GM12878 (cell line): Measurements from ENCODE around the gene CLIC5. TPM values are rescaled to one million over a fixed set of nuclear protein-coding genes. Genes with fewer than 3 reads are reported as not detected.

Experiments used
- ATAC-seq: fragments of 200-7000 bp; cut with Tn5 transposase; 3 replicates; pipeline ENCODE4 v1.9.1; 2020; ENCODE audit warnings: mild to moderate bottlenecking, moderate library complexity
- BruUV-seq: library from RNA; stranded (reverse); fragments of 400-500 nt; replicated peaks from 2 replicates; lab custom pipeline; 2021; lab: Mats Ljungman, UMichigan
- CTCF ChIA-PET: fragments of 300-600 bp; sonication (Branson Sonifier 250); formaldehyde crosslinking; extraction: SDS; loops from one replicate; lab custom pipeline; 2021; ENCODE audit warnings: inconsistent platforms; lab: Yijun Ruan, JAX
- POLR2A ChIA-PET: fragments of 350-600 bp; formaldehyde crosslinking; extraction: SDS; loops from one replicate; lab custom pipeline; 2021; ENCODE audit warnings: inconsistent platforms; lab: Charles Lee
- RAD21 ChIA-PET: fragments of 300-600 bp; sonication (Branson Sonifier 250); formaldehyde crosslinking; loops from one replicate; lab custom pipeline; 2023; ENCODE audit warnings: antibody characterized with exemption; ENCODE audit not compliant: unreplicated experiment; lab: Charles Lee
- SMC1A ChIA-PET: fragments of 300-600 bp; sonication (Branson Sonifier 250); formaldehyde crosslinking; loops from one replicate; lab custom pipeline; 2023; ENCODE audit not compliant: unreplicated experiment, uncharacterized antibody; lab: Charles Lee
- DNase-seq: peaks from one replicate; pipeline ENCODE4 v3.0.0-alpha.2; 2011; ENCODE audit warnings: low read depth, low spot score
- FAIRE-seq: peaks from 3 replicates; lab custom pipeline; 2011; peaks lifted over from hg19 to GRCh38; lab: Jason Lieb, UNC
- H2AFZ ChIP-seq: 2 replicates; pipeline ENCODE4 v1.6.0; 2011; ENCODE audit warnings: low read depth, low read length, control low read depth; ENCODE audit not compliant: control insufficient read depth
- H3K27ac ChIP-seq: 2 replicates; pipeline ENCODE4 v1.5.1; 2011; ENCODE audit warnings: control low read depth; ENCODE audit not compliant: control insufficient read depth, insufficient read depth
- H3K27me3 ChIP-seq, 2 experiments: replicated peaks in 1 of 2; 2 replicates each; pipeline versions ENCODE4 v1.6.0 to v1.6.1; 2011; ENCODE audit warnings: low read length in 1 of 2; ENCODE audit not compliant: control insufficient read depth in 2 of 2, insufficient read depth in 2 of 2
- H3K36me3 ChIP-seq, 2 experiments: 2 replicates each; pipeline ENCODE4 v1.5.1; 2011; ENCODE audit warnings: low read length in 1 of 2; ENCODE audit not compliant: control insufficient read depth in 2 of 2, insufficient read depth in 2 of 2
- H3K4me1 ChIP-seq: 2 replicates; pipeline ENCODE4 v1.6.1; 2011; ENCODE audit warnings: mild to moderate bottlenecking, low read length, moderate library complexity, mixed read lengths; ENCODE audit not compliant: control insufficient read depth, insufficient read depth
- H3K4me2 ChIP-seq: 2 replicates; pipeline ENCODE4 v1.6.0; 2011; ENCODE audit warnings: control low read depth; ENCODE audit not compliant: control insufficient read depth, insufficient read depth
- H3K4me3 ChIP-seq: fragments of 200-600 bp; sonication (generic); 2 replicates; pipeline ENCODE4 v1.5.1; 2016
- H3K79me2 ChIP-seq: 2 replicates; pipeline ENCODE4 v1.6.0; 2011; ENCODE audit warnings: low read length; ENCODE audit not compliant: control insufficient read depth, insufficient read depth
- H3K9ac ChIP-seq: 2 replicates; pipeline ENCODE4 v1.8.0; 2011; ENCODE audit warnings: low read length, control low read depth, mixed read lengths; ENCODE audit not compliant: control insufficient read depth, insufficient read depth
- H3K9me3 ChIP-seq: replicated peaks from 3 replicates; pipeline ENCODE4 v1.5.1; 2011; ENCODE audit warnings: mild to moderate bottlenecking, low read length; ENCODE audit not compliant: control insufficient read depth, insufficient read depth
- H4K20me1 ChIP-seq: 2 replicates; pipeline ENCODE4 v1.6.0; 2011; ENCODE audit not compliant: control insufficient read depth, insufficient read depth
- BCL3 ChIP-seq: IDR thresholded peaks from 2 replicates; pipeline ENCODE4 v1.6.1; 2011; ENCODE audit warnings: borderline replicate concordance, low read depth, mild to moderate bottlenecking, moderate library complexity, low read length; ENCODE audit not compliant: insufficient read depth, poor library complexity, severe bottlenecking
- CBFB ChIP-seq: IDR thresholded peaks from 2 replicates; pipeline ENCODE4 v1.6.1; 2016; ENCODE audit warnings: antibody characterized with exemption, low read depth
- CEBPZ ChIP-seq: fragments of 150-350 bp; IDR thresholded peaks from 2 replicates; pipeline ENCODE4 v1.6.1; 2016; ENCODE audit warnings: low read depth, low read length
- KAT2A ChIP-seq: conservative IDR thresholded peaks from 2 replicates; pipeline ENCODE4 v1.6.1; 2011; ENCODE audit warnings: low read depth, low read length; ENCODE audit not compliant: control insufficient read depth
- NR2C2 ChIP-seq: IDR thresholded peaks from 2 replicates; pipeline ENCODE4 v1.6.1; 2011; ENCODE audit warnings: borderline replicate concordance, low read depth; ENCODE audit not compliant: control insufficient read depth, insufficient read length
- POLR2A ChIP-seq: IDR thresholded peaks from 2 replicates; pipeline ENCODE4 v1.6.1; 2011; ENCODE audit warnings: low read depth, mild to moderate bottlenecking, low read length
- SP1 ChIP-seq: IDR thresholded peaks from one replicate; pipeline ENCODE4 v1.6.1; 2011; ENCODE audit warnings: low read depth, low read length
- ZNF24 ChIP-seq: fragments of 450-650 bp; IDR thresholded peaks from 2 replicates; pipeline ENCODE4 v1.6.1; 2017; ENCODE audit warnings: antibody characterized with exemption, mild to moderate bottlenecking
- WGBS: methylation state at CpG from one replicate; pipeline ENCODE4 v1.1.6; 2016; ENCODE audit warnings: low lambda C conversion rate; ENCODE audit not compliant: insufficient replicate concordance, insufficient coverage; ENCODE audit errors: missing lambda C conversion rate; 5-methylcytosine and 5-hydroxymethylcytosine counted together
- in situ Hi-C: fragments of 300-500 bp; cut with MboI; formaldehyde crosslinking; loops from 9 replicates; pipeline ENCODE4 v1.14.3; 2018; ENCODE audit warnings: mixed read lengths
- intact Hi-C: fragments of 100-400 bp; cut with micrococcal nuclease; formaldehyde crosslinking; loops from one replicate; pipeline ENCODE4 v1.14.2; 2022; ENCODE audit not compliant: unreplicated experiment
- polyA plus RNA-seq, 11 experiments: library from polyadenylated mRNA; depleted of rRNA in 4 of 11; unstranded in 6 of 11; stranded (reverse) in 5 of 11; fragments of >200 nt; fragmentation: Nextera tagmentation in 4 of 11; fragmentation: Illumina TruSeq in 1 of 11; extraction: Ambion mirVana in 4 of 11; extraction: Trizol in 1 of 11; gene quantifications; 1 replicate in 1 of 11; 2 replicates in 10 of 11; pipeline versions ENCODE4 v1.2.1 to v1.2.3, GENCODE V29; 2011 to 2016; ENCODE audit warnings: inconsistent platforms in 2 of 11, missing spikeins in 2 of 11, low read depth in 1 of 11
- total RNA-seq, 4 experiments: library from RNA; depleted of rRNA in 3 of 4; stranded (reverse); fragments of >200 nt in 3 of 4; fragmentation: Illumina TruSeq in 1 of 4; extraction: Trizol in 1 of 4; gene quantifications; 2 replicates each; pipeline versions ENCODE4 v1.2.1 to v1.2.3, GENCODE V29; 2013 to 2021
- TF ChIP-seq, protein P1 (sequence below): fragments of 450-650 bp; IDR thresholded peaks from 2 replicates; pipeline ENCODE4 v1.6.1; 2017; ENCODE audit warnings: mild to moderate bottlenecking, low read depth, inconsistent platforms; ENCODE audit not compliant: poor library complexity, severe bottlenecking

CLIC5 gene
- total and polyA plus RNA-seq, 10 of the 15 experiments (the other 5 are each of a cell fraction or from before 2014, with no cell fraction given) = 0.01 to 0.08 (median 0.02) TPM; not detected in 7

- H4K20me1 ChIP-seq = no peaks in the 10 kb centered on the region
- H3K79me2 ChIP-seq = no peaks in the 10 kb centered on the region
- ATAC-seq (no peak), FAIRE-seq (no peak)
- ChIA-PET SMC1A (no interaction called here), POLR2A (no interaction called here)
- H3K4me3 ChIP-seq = no peak overlapping the region
- 43% methylated on average over 7 of the region's 7 CpGs for WGBS
- TF ChIP-seq NR2C2 (no peak), ZNF24 (no peak), KAT2A (no peak), SP1 (no peak), BCL3 (no peak), CBFB (no peak), POLR2A (no peak), CEBPZ (no peak)
- TF ChIP-seq, protein P1, sequence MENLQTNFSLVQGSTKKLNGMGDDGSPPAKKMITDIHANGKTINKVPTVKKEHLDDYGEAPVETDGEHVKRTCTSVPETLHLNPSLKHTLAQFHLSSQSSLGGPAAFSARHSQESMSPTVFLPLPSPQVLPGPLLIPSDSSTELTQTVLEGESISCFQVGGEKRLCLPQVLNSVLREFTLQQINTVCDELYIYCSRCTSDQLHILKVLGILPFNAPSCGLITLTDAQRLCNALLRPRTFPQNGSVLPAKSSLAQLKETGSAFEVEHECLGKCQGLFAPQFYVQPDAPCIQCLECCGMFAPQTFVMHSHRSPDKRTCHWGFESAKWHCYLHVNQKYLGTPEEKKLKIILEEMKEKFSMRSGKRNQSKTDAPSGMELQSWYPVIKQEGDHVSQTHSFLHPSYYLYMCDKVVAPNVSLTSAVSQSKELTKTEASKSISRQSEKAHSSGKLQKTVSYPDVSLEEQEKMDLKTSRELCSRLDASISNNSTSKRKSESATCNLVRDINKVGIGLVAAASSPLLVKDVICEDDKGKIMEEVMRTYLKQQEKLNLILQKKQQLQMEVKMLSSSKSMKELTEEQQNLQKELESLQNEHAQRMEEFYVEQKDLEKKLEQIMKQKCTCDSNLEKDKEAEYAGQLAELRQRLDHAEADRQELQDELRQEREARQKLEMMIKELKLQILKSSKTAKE = no peak
- TF ChIP-seq, all 136 proteins: peak for 0
- intact Hi-C loops = no loop called here
- no peak overlapping the region for H3K4me2 ChIP-seq
- no peaks in the 10 kb centered on the region for H3K4me1 ChIP-seq
- H3K9ac ChIP-seq = no peak overlapping the region
- H2AFZ ChIP-seq = no peak overlapping the region
- no peaks in the 10 kb centered on the region for H3K9me3 ChIP-seq
- RAD21 ChIA-PET = no interaction called here
- CTCF ChIA-PET = interaction anchor here (0.7 kb wide), 1 partner anchor 172 kb away, joined by 3 read pairs; no protein-coding TSS in a partner anchor
- no peaks in the 10 kb centered on the region for H3K36me3 ChIP-seq
- in situ Hi-C loops = no loop called here
- no peaks in the 10 kb centered on the region; a peak in 3 of 4 replicates for H3K27me3 ChIP-seq
- BruUV-seq = no TSS peak
- H3K27ac ChIP-seq = no peak overlapping the region
- no peak for DNase-seq
Observed at GRCh38 chr6:45956663-45957062, 59.0 kb downstream of the CLIC5 start.
